Measurements from ENCODE around the gene ARHGAP29. TPM values are rescaled to one million over a fixed set of nuclear protein-coding genes. Genes with fewer than 3 reads are reported as not detected.
A peak's percentile ranks its signal among the peaks of the same experiment; 100 is the strongest.

ARHGAP29 gene
- total RNA-seq, 1 donor from 2014 or later = 131 TPM

GRCh38 chr1:94143809-94144176, 93.6 kb downstream of the ARHGAP29 start:
- no peak overlapping the region for H3K4me3 ChIP-seq (ENCODE audit: low read depth, low read length)
- no peak for TF ChIP-seq CTCF (conservative IDR thresholded peaks at IDR 0.05; ENCODE audit: low read depth, low read length)
- DNase-seq (ENCODE audit: low read depth) = no peak

GRCh38 chr1:94143173-94143808, 94.1 kb downstream of the ARHGAP29 start:
- no peak for DNase-seq (ENCODE audit: low read depth)
- no peak overlapping the region for H3K4me3 ChIP-seq (ENCODE audit: low read depth, low read length)
- TF ChIP-seq CTCF (conservative IDR thresholded peaks at IDR 0.05; ENCODE audit: low read depth, low read length) = no peak

- no peak for TF ChIP-seq CTCF (conservative IDR thresholded peaks at IDR 0.05; ENCODE audit: low read depth, low read length)
- no peak for DNase-seq (ENCODE audit: low read depth)
- H3K4me3 ChIP-seq (ENCODE audit: low read depth, low read length) = no peak overlapping the region
Measured at GRCh38 chr1:94142583-94142982, 94.8 kb downstream of the ARHGAP29 start.

- H3K4me3 ChIP-seq (ENCODE audit: low read depth, low read length) = no peak overlapping the region
- no peak for DNase-seq (ENCODE audit: low read depth)
- TF ChIP-seq CTCF (conservative IDR thresholded peaks at IDR 0.05; ENCODE audit: low read depth, low read length) = no peak
Measured at GRCh38 chr1:94142022-94142421, 95.4 kb downstream of the ARHGAP29 start.

- no peak for TF ChIP-seq CTCF (conservative IDR thresholded peaks at IDR 0.05; ENCODE audit: low read depth, low read length)
- H3K4me3 ChIP-seq (ENCODE audit: low read depth, low read length) = no peak overlapping the region
- DNase-seq (ENCODE audit: low read depth) = no peak
Measured at GRCh38 chr1:94132111-94132510, 105.3 kb downstream of the ARHGAP29 start.

GRCh38 chr1:94130851-94131595, 106.4 kb downstream of the ARHGAP29 start:
- no peak overlapping the region for H3K4me3 ChIP-seq (ENCODE audit: low read depth, low read length)
- peak; percentile 92 for DNase-seq (ENCODE audit: low read depth)
- TF ChIP-seq CTCF (conservative IDR thresholded peaks at IDR 0.05; ENCODE audit: low read depth, low read length) = no peak

- TF ChIP-seq CTCF (conservative IDR thresholded peaks at IDR 0.05; ENCODE audit: low read depth, low read length) = no peak
- no peak overlapping the region for H3K4me3 ChIP-seq (ENCODE audit: low read depth, low read length)
- DNase-seq (ENCODE audit: low read depth) = no peak
Measured at GRCh38 chr1:94126651-94127050, 110.7 kb downstream of the ARHGAP29 start.
